SK-N-SH treated with all-trans-retinoic acid at 6 μM for 48 hours (cell line): ENCODE data around the gene FRMD4B.

ENCODE experiments used
- GLIS3 ChIP-seq: fragments of 250-450 bp; sonication (Bioruptor Pico); IDR thresholded peaks from 2 replicates; pipeline ENCODE4 v1.5.0; 2020; ENCODE audit warnings: mild to moderate bottlenecking, moderate library complexity
- RARB ChIP-seq: fragments of 250-450 bp; sonication (Bioruptor Pico); IDR thresholded peaks from 2 replicates; pipeline ENCODE4 v1.8.0; 2021; ENCODE audit warnings: mild to moderate bottlenecking, moderate library complexity
- TCF4 ChIP-seq: fragments of 250-450 bp; sonication (Bioruptor Pico); IDR thresholded peaks from 2 replicates; pipeline ENCODE4 v1.8.0; 2021; ENCODE audit warnings: mild to moderate bottlenecking, moderate library complexity, borderline replicate concordance
- ZFP3 ChIP-seq: fragments of 250-450 bp; sonication (Bioruptor Pico); IDR thresholded peaks from 2 replicates; pipeline ENCODE4 v1.5.0; 2020; ENCODE audit warnings: mild to moderate bottlenecking, moderate library complexity
- TF ChIP-seq, protein P1 (sequence below): fragments of 250-450 bp; sonication (Bioruptor Pico); IDR thresholded peaks from 2 replicates; pipeline ENCODE4 v1.8.0; 2020; ENCODE audit warnings: mild to moderate bottlenecking, moderate library complexity, borderline replicate concordance

- TF ChIP-seq, protein P1, sequence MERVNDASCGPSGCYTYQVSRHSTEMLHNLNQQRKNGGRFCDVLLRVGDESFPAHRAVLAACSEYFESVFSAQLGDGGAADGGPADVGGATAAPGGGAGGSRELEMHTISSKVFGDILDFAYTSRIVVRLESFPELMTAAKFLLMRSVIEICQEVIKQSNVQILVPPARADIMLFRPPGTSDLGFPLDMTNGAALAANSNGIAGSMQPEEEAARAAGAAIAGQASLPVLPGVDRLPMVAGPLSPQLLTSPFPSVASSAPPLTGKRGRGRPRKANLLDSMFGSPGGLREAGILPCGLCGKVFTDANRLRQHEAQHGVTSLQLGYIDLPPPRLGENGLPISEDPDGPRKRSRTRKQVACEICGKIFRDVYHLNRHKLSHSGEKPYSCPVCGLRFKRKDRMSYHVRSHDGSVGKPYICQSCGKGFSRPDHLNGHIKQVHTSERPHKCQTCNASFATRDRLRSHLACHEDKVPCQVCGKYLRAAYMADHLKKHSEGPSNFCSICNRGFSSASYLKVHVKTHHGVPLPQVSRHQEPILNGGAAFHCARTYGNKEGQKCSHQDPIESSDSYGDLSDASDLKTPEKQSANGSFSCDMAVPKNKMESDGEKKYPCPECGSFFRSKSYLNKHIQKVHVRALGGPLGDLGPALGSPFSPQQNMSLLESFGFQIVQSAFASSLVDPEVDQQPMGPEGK (CRISPR knock-in tag) = no peak
- no peak for TF ChIP-seq GLIS3 (CRISPR knock-in tag)
- TF ChIP-seq ZFP3 (CRISPR knock-in tag) = no peak
- no peak for TF ChIP-seq RARB (CRISPR knock-in tag)
- no peak for TF ChIP-seq TCF4 (CRISPR knock-in tag)
These were observed 95.9 kb downstream of the FRMD4B start for GRCh38 chr3:69290006-69290405.
